WTC11 (cell line): ENCODE results near the gene SLC22A13.

Source experiments
- ARID4B ChIP-seq: sonication (generic); formaldehyde crosslinking; IDR thresholded peaks from 2 replicates; pipeline ENCODE4 v1.8.0; 2023; ENCODE audit warnings: missing genetic modification reagents, mild to moderate bottlenecking, borderline replicate concordance
- CBFB ChIP-seq: sonication (generic); formaldehyde crosslinking; IDR thresholded peaks from 2 replicates; pipeline ENCODE4 v1.8.1; 2022; ENCODE audit warnings: mild to moderate bottlenecking, low read depth, missing genetic modification reagents
- CTCF ChIP-seq: fragments of 200-600 bp; IDR thresholded peaks from 2 replicates; pipeline ENCODE4 v1.8.0; 2022; ENCODE audit warnings: antibody characterized with exemption
- FOXJ3 ChIP-seq: sonication (generic); formaldehyde crosslinking; IDR thresholded peaks from 2 replicates; pipeline ENCODE4 v1.9.0; 2021; ENCODE audit warnings: missing genetic modification reagents, mild to moderate bottlenecking, borderline replicate concordance
- JUN ChIP-seq: sonication (generic); formaldehyde crosslinking; IDR thresholded peaks from 2 replicates; pipeline ENCODE4 v1.8.0; 2023; ENCODE audit warnings: mild to moderate bottlenecking, missing genetic modification reagents
- NFYB ChIP-seq: sonication (generic); formaldehyde crosslinking; conservative IDR thresholded peaks from 2 replicates; pipeline ENCODE4 v1.8.0; 2022; ENCODE audit warnings: low read depth, missing genetic modification reagents
- USF2 ChIP-seq: sonication (generic); formaldehyde crosslinking; IDR thresholded peaks from 2 replicates; pipeline ENCODE4 v1.8.1; 2023; ENCODE audit warnings: mild to moderate bottlenecking, missing genetic modification reagents, moderate library complexity

- no peak for TF ChIP-seq CTCF
- TF ChIP-seq NFYB (CRISPR knock-in tag) = no peak
- TF ChIP-seq FOXJ3 = no peak
- no peak for TF ChIP-seq ARID4B (CRISPR knock-in tag)
- TF ChIP-seq CBFB (CRISPR knock-in tag) = no peak
- TF ChIP-seq JUN (CRISPR knock-in tag) = no peak
- no peak for TF ChIP-seq USF2 (CRISPR knock-in tag)
Measured at GRCh38 chr3:38251197-38251596, 14.4 kb upstream of the SLC22A13 start.
